Ascending aorta (tissue), 2 donors: ENCODE results near the gene GOLM1. TPM values are rescaled to one million over a fixed set of nuclear protein-coding genes. Genes with fewer than 3 reads are reported as not detected.

ENCODE experiments used
- DNase-seq, 2 donors: peaks; one replicate each; pipeline ENCODE4 v3.0.0-alpha.2; 2019; ENCODE audit warnings: low spot score in 2 of 2
- H3K27ac ChIP-seq, 2 donors: fragments of 200-600 bp; sonication (generic); one replicate each; pipeline ENCODE4 v1.5.1; 2016 to 2017; ENCODE audit warnings: mild to moderate bottlenecking in 1 of 2
- H3K27me3 ChIP-seq: fragments of 200-600 bp; sonication (generic); one replicate; pipeline ENCODE4 v1.5.1; 2017
- H3K36me3 ChIP-seq, 2 donors: fragments of 200-600 bp; sonication (generic); one replicate each; pipeline ENCODE4 v1.5.1; 2016
- H3K4me1 ChIP-seq, 2 donors: fragments of 200-600 bp; sonication (generic); one replicate each; pipeline ENCODE4 v1.5.1; 2016 to 2017; ENCODE audit warnings: mild to moderate bottlenecking in 1 of 2
- H3K4me3 ChIP-seq, 2 donors: fragments of 200-600 bp; sonication (generic); one replicate each; pipeline ENCODE4 v1.5.1; 2016 to 2017; ENCODE audit warnings: mild to moderate bottlenecking in 1 of 2
- H3K9me3 ChIP-seq, 2 donors: fragments of 200-600 bp; sonication (generic); one replicate each; pipeline ENCODE4 v1.5.1; 2016
- intact Hi-C: fragments of 100-400 bp; cut with DNase I; formaldehyde crosslinking; loops from one replicate; pipeline ENCODE4 v1.15.1; 2023
- total RNA-seq: library from RNA; depleted of rRNA; stranded (reverse); fragments of >200 nt; gene quantifications from one replicate; pipeline ENCODE4 v1.1.0, GENCODE V29; 2016
- TF ChIP-seq, protein P1 (sequence below), 3 experiments: fragments of 200-600 bp in 2 of 3; fragments of 450-650 bp in 1 of 3; sonication (generic) in 2 of 3; IDR thresholded peaks; one replicate each; pipeline ENCODE4 v1.5.1; 2016 to 2019; ENCODE audit warnings: antibody characterized with exemption in 3 of 3, mild to moderate bottlenecking in 1 of 3, moderate library complexity in 1 of 3

Gene GOLM1
- total RNA-seq, 1 donor from 2014 or later: 24.4 TPM

DNA sequence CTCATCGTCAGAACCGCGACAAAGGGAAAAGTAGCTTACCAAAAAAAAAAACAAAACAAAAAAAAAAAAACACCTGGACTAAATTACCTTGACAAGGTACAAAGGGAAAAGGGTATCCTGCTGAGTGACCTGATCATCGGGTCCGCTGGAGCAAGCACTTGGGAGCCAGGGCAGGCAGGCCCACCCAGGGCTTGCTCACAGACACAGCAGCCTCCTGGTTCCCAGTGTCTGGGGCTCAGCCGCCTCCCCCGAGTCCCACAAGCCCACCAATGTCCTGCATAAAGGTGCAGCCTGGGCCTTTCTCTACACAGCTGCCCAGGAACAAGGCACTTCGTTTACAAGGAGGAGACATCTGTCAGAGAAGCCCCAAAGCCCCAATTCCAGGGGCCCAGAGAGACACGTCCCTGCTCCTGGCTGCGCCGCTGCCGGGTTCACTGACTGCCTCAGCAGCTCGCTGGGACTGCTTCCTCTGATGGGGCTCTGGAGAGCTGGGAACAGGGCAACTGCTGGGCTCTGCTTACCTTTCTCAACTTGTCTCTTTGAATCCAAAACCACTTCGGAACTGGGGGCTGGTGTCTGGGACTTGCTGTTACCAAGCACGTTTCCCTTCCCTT is 63.4 kb downstream of the GOLM1 start:
- DNase-seq: no peak
- H3K27ac ChIP-seq: no peak overlapping the region
- TF ChIP-seq, protein P1, sequence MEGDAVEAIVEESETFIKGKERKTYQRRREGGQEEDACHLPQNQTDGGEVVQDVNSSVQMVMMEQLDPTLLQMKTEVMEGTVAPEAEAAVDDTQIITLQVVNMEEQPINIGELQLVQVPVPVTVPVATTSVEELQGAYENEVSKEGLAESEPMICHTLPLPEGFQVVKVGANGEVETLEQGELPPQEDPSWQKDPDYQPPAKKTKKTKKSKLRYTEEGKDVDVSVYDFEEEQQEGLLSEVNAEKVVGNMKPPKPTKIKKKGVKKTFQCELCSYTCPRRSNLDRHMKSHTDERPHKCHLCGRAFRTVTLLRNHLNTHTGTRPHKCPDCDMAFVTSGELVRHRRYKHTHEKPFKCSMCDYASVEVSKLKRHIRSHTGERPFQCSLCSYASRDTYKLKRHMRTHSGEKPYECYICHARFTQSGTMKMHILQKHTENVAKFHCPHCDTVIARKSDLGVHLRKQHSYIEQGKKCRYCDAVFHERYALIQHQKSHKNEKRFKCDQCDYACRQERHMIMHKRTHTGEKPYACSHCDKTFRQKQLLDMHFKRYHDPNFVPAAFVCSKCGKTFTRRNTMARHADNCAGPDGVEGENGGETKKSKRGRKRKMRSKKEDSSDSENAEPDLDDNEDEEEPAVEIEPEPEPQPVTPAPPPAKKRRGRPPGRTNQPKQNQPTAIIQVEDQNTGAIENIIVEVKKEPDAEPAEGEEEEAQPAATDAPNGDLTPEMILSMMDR (IDR thresholded peaks at IDR 0.05): no peak
- H3K27me3 ChIP-seq: no peaks in the 10 kb centered on the region
- H3K4me3 ChIP-seq: no peak overlapping the region
- no peaks in the 10 kb centered on the region for H3K4me1 ChIP-seq
- no peaks in the 10 kb centered on the region for H3K9me3 ChIP-seq
- H3K36me3 ChIP-seq: no peaks in the 10 kb centered on the region
- intact Hi-C loops: no loop called here

DNA sequence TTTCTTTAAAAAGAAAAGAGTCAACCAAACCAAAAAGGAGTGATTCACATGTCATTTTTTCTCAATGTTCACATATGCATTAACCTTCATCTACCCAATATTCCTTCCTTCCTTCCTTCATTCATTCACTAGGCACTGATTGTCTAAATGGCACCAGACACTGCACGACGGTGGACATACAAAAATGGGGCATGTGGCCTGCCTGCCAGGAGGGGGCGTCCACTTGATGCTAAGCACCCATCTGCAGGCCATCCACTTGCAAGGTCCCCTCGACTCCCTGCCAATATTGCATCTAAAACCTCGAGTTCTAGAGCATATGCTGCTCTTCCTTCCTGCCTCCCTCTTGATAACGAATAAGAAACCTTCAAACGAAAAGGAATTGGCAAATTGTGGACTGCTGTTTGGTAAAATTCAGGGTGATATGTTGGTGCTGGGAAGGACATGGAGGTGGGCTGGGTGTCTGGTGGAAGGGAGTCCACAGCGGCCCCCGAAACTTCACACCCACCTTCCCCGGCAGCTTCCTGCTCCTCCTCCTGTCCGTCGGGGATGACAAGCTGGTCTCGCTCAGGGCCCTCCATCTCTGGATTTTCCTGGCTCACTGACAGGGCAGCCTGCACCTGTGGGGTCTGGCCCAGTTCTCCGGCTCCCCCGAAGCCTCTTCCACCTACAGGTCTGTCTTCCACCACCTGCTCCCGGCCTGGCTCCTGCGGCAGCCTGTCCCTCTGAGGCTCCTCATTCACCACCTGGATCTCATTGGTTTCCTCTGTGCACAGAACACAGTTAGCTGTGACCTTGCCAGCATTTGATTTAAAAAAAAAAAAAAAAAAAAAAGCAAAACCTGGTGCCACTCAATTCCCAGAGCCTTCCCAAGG is 64.3 kb downstream of the GOLM1 start:
- intact Hi-C loops: no loop called here
- H3K36me3 ChIP-seq: no peaks in the 10 kb centered on the region
- no peak for DNase-seq

DNA sequence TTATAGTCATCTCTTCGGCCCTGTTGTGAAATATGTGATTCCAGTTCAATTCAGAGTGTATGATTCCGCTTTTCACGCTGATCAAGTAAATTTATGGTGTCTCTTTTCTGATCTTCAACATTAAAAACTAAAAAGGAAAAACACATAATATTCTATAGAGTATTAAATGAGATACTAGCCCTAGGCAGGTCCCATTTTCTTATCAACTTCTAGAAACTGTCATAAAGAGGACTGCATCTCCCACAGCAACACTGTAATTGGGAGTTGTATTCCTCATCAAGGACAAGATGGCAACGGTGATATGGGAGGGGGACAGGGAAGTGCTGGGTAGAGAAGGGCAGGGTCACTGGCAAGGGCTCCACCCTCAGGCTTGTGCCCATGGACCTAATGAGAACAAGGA is 71.6 kb downstream of the GOLM1 start:
- H3K27me3 ChIP-seq: no peaks in the 10 kb centered on the region
- H3K9me3 ChIP-seq: no peaks in the 10 kb centered on the region
- intact Hi-C loops: no loop called here
- peaks cover 6 to 48% of the 10 kb centered on the region in 2 donors for H3K36me3 ChIP-seq
- TF ChIP-seq, protein P1 (IDR thresholded peaks at IDR 0.05): no peak
- DNase-seq: no peak
- no peak overlapping the region for H3K4me3 ChIP-seq
- H3K27ac ChIP-seq: no peak overlapping the region
- H3K4me1 ChIP-seq: no peaks in the 10 kb centered on the region

More for the DNA sequence above, 64.3 kb downstream of the GOLM1 start:
- H3K9me3 ChIP-seq: no peaks in the 10 kb centered on the region
- TF ChIP-seq, protein P1 (IDR thresholded peaks at IDR 0.05): no peak
- no peak overlapping the region for H3K4me3 ChIP-seq
- H3K27ac ChIP-seq: no peak overlapping the region
- H3K4me1 ChIP-seq: no peaks in the 10 kb centered on the region
- no peaks in the 10 kb centered on the region for H3K27me3 ChIP-seq

DNA sequence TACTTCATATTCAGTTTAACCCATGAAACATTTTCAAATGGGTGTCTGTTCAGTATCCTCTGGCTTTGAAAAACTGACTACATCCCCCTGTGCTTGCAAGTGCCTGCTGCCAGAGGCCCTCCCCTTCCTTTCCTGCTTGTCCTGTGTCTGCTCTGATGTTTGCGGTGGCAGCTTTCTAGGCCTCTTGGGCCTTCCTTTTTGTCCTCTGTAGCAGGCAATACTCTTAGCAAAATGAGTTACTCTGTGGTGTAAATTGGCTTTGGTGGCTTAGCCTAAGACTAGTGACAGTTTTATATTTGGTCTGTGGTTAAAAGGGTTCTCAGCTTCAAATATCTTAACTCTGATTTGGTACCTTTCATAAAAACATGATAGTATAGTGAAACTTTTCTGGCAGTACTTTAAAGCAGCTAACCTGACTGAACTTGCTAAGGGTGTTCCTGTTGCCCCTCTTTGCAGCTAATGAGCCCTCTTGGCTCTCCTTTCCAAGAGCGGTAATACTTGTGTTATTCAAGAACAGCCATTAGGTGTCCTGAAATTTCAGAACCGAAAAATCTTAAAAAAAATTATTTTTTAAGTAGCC is 76.6 kb downstream of the GOLM1 start:
- Histone ChIP-seq H3K9me3 (no peaks in the 10 kb centered on the region), H3K36me3 (peaks cover 27 to 79% of the 10 kb centered on the region in 2 donors), H3K4me1 (no peaks in the 10 kb centered on the region), H3K4me3 (no peak overlapping the region), H3K27me3 (no peaks in the 10 kb centered on the region), H3K27ac (no peak overlapping the region)
- TF ChIP-seq, protein P1 (IDR thresholded peaks at IDR 0.05): no peak
- intact Hi-C loops: no loop called here
- no peak for DNase-seq

DNA sequence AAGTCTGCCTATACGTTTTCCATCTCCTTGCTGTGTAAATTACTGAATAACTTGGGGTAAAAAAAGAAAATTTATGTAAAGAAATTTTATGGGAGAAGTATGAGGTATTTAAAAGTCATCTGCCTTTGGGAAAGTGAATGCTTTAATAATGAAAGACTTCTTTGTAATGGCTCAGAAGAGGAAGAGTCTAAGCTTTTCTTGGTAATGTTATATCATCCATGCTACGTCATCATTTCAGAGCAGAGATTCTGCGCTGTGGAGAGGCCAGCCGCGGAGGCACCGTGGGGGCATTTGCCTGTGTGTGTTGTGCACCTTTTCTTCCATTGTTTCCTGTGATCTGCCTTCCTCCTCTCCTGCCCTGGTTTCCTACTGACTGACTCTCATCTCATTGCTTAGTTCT is 78.2 kb downstream of the GOLM1 start:
- peaks cover 36 to 71% of the 10 kb centered on the region in 2 donors for H3K36me3 ChIP-seq

More for the DNA sequence above, 78.2 kb downstream of the GOLM1 start:
- no peaks in the 10 kb centered on the region for H3K27me3 ChIP-seq
- TF ChIP-seq, protein P1 (IDR thresholded peaks at IDR 0.05): no peak
- DNase-seq: no peak
- H3K4me3 ChIP-seq: no peak overlapping the region
- H3K4me1 ChIP-seq: no peaks in the 10 kb centered on the region
- intact Hi-C loops: no loop called here
- H3K9me3 ChIP-seq: no peaks in the 10 kb centered on the region
- H3K27ac ChIP-seq: no peak overlapping the region
